Heart left ventricle (tissue), 16 donors: ENCODE data around the gene UBB. TPM values are rescaled to one million over a fixed set of nuclear protein-coding genes. Genes with fewer than 3 reads are reported as not detected.

Source experiments
- ATAC-seq, 4 donors: fragments of 200-7000 bp; cut with Tn5 transposase; one replicate each; pipeline ENCODE4 v1.9.1; 2020 to 2022; ENCODE audit warnings: moderate library complexity in 4 of 4, mild to moderate bottlenecking in 3 of 4, moderate number of reproducible peaks in 1 of 4
- DNase-seq, 5 donors: peaks; one replicate each; pipeline ENCODE4 v3.0.0-alpha.2; 2020
- H3K27ac ChIP-seq, 12 donors: fragments of 200-600 bp; sonication (generic) in 4 of 12; one replicate each; pipeline versions ENCODE4 v1.5.0 to v1.8.0; 2016 to 2022; ENCODE audit warnings: mild to moderate bottlenecking in 2 of 12
- H3K27me3 ChIP-seq, 9 donors: fragments of 200-600 bp; sonication (generic) in 2 of 9; one replicate each; pipeline versions ENCODE4 v1.5.1 to v1.8.0; 2016 to 2022; ENCODE audit warnings: mild to moderate bottlenecking in 3 of 9
- H3K36me3 ChIP-seq, 9 donors: fragments of 200-600 bp; sonication (generic) in 2 of 9; one replicate each; pipeline versions ENCODE4 v1.5.0 to v1.8.0; 2018 to 2022; ENCODE audit warnings: mild to moderate bottlenecking in 2 of 9
- H3K4me1 ChIP-seq, 12 donors: fragments of 200-600 bp; sonication (generic) in 4 of 12; one replicate each; pipeline versions ENCODE4 v1.5.0 to v1.8.0; 2016 to 2022; ENCODE audit warnings: mild to moderate bottlenecking in 3 of 12
- H3K4me3 ChIP-seq, 12 donors: fragments of 200-600 bp; sonication (generic) in 4 of 12; one replicate each; pipeline versions ENCODE4 v1.5.0 to v1.8.0; 2017 to 2022; ENCODE audit warnings: mild to moderate bottlenecking in 9 of 12, moderate library complexity in 4 of 12
- H3K9me3 ChIP-seq, 12 donors: fragments of 200-600 bp; sonication (generic) in 4 of 12; one replicate each; pipeline versions ENCODE4 v1.5.0 to v1.8.0; 2016 to 2022; ENCODE audit warnings: mild to moderate bottlenecking in 1 of 12
- POLR2A ChIP-seq, 2 donors: fragments of 450-650 bp; IDR thresholded peaks; one replicate each; pipeline ENCODE4 v1.6.1; 2017; ENCODE audit warnings: antibody characterized with exemption in 2 of 2, mild to moderate bottlenecking in 2 of 2, moderate library complexity in 2 of 2
- WGBS, 4 donors: extraction: QIAGEN DNeasy Blood & Tissue Kit in 2 of 4; methylation state at CpG; one replicate each; pipeline versions ENCODE4 v1.1.5 to v1.1.7; 2013 to 2018; 5-methylcytosine and 5-hydroxymethylcytosine counted together
- intact Hi-C, 10 donors: fragments of 100-400 bp; cut with DNase I; formaldehyde crosslinking; loops; one replicate each; pipeline versions ENCODE4 v1.11.1 to v1.14.2; 2022
- polyA plus RNA-seq, 2 donors: library from polyadenylated mRNA; stranded (reverse); fragments of 200-250 nt; gene quantifications; one replicate each; pipeline ENCODE4 v1.2.3, GENCODE V29; 2013
- total RNA-seq, 9 donors: library from RNA; depleted of rRNA in 2 of 9; stranded (reverse); fragments of >200 nt in 2 of 9; fragmentation: NEBNext Ultra II Directional in 3 of 9; extraction: Animal tissue kit (Norgen Biotek cat#: 25700) in 3 of 9; gene quantifications; one replicate each; pipeline versions ENCODE4 v1.1.0 to v1.2.4, GENCODE V29; 2016 to 2023
- TF ChIP-seq, protein P1 (sequence below), 12 donors: fragments of 200-600 bp; sonication (generic) in 4 of 12; IDR thresholded peaks; one replicate each; pipeline versions ENCODE4 v1.5.0 to v1.8.0; 2018 to 2022; ENCODE audit warnings: antibody characterized with exemption in 12 of 12, mild to moderate bottlenecking in 5 of 12
- donor health status: ischemic (EF 13 %, LVEDD 7.1; RV severe dilation, severe dysfunction).
- donor health status: healthy with polysubstance abuse.
- donor health status: DM: no; HTN: yes; CAD: no.
- donor health status: DM: no; HTN: no; CAD: no.
- donor health status: ischemic (EF 25% LVEDD 6.9; RV normal size, moderate dysfunction).
- donor health status: ischemic (EF 25% LVEDD 5.7; RV mildly dilated, moderate dysfunction).
- donor health status: healthy.
- donor health status: DM: yes; HTN: yes; CAD: no.
- donor health status: ischemic (EF 35%, LVEDD 5.7; RV mildly dilated, moderate dysfunction).
- donor health status: nonischemic (EF 11% LVEDD 7.7; RV severe dilation, severe dysfunction).
- donor health status: DM: yes; HTN: yes; CAD: no.
- donor health status: PGD.
- donor health status: ischemic (EF 29% LVEDD 5.4; RV normal size, mild dysfunction).
- donor health status: nonischemic (EF 23%, LVEDD 6.1; RV moderate dilation, normal function).

UBB gene
- total and polyA plus RNA-seq, 11 donors = 665 to 2,180 (median 1,294) TPM

DNA sequence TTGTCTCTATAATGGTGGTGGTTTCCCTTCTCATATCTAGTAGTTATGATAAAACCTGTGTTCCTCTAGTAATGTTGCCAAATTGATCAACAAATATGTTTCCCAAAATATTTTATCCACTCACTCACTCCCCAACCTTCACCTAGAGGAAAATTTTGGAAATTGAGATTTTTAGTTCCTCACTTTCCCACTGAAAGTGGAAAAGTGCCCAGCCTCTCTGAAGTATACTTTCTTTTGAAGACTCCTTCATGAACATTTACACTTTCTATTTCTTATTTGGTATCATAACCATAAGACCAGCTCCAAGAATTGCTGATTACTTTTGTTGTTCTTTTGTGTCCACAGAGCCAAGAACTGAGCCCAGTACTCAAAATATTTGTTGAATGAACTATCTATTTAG is 22.5 kb upstream of the UBB start:
- Histone ChIP-seq H3K36me3 (no peaks in the 10 kb centered on the region), H3K4me3 (no peak overlapping the region), H3K9me3 (no peaks in the 10 kb centered on the region), H3K4me1 (peaks cover 0 to 4% (median 0%) of the 10 kb centered on the region in 12 donors), H3K27ac (no peak overlapping the region), H3K27me3 (peaks cover 0 to 4% (median 0%) of the 10 kb centered on the region in 9 donors)
- ATAC-seq (no peak), DNase-seq (no peak)
- TF ChIP-seq POLR2A (IDR thresholded peaks at IDR 0.05) = no peak
- TF ChIP-seq, protein P1, sequence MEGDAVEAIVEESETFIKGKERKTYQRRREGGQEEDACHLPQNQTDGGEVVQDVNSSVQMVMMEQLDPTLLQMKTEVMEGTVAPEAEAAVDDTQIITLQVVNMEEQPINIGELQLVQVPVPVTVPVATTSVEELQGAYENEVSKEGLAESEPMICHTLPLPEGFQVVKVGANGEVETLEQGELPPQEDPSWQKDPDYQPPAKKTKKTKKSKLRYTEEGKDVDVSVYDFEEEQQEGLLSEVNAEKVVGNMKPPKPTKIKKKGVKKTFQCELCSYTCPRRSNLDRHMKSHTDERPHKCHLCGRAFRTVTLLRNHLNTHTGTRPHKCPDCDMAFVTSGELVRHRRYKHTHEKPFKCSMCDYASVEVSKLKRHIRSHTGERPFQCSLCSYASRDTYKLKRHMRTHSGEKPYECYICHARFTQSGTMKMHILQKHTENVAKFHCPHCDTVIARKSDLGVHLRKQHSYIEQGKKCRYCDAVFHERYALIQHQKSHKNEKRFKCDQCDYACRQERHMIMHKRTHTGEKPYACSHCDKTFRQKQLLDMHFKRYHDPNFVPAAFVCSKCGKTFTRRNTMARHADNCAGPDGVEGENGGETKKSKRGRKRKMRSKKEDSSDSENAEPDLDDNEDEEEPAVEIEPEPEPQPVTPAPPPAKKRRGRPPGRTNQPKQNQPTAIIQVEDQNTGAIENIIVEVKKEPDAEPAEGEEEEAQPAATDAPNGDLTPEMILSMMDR (IDR thresholded peaks at IDR 0.05) = no peak
- intact Hi-C loops = no loop called here

DNA sequence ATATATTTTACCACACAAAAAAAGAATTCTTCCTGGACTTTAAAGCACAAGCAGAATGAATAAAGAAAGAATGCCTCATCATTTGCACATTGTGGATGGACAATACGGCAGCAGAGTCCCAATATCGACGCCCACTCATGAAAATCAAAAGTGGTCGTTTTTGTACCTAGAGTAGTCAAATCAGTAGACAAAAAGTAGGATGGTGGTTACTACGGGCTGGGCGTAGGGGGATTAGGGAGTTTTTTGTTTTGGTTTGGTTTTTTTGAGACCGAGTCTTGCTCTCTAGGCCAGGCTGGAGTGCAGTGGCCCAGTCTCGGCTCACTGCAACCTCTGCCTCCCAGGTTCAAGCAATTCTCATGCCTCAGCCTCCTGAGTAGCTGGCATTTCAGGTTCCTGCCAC is 19.0 kb upstream of the UBB start:
- Histone ChIP-seq H3K4me3 (no peak overlapping the region), H3K36me3 (no peaks in the 10 kb centered on the region), H3K9me3 (no peaks in the 10 kb centered on the region), H3K4me1 (peaks cover 0 to 5% (median 0%) of the 10 kb centered on the region in 12 donors), H3K27me3 (no peaks in the 10 kb centered on the region), H3K27ac (no peak overlapping the region)
- intact Hi-C loops = loop anchor here in 8 of 10 donors (2.0 to 10.0 kb wide), 4 partner anchors 53 to 160 kb away; partner anchors contain the start of gene TRPV2 (in 4 of the 8)
- DNase-seq = no peak
- ATAC-seq = no peak
- TF ChIP-seq POLR2A (IDR thresholded peaks at IDR 0.05) = no peak
- TF ChIP-seq, protein P1 (IDR thresholded peaks at IDR 0.05) = no peak
- 84 to 88% (median 86%) methylated on average over 8 of the region's 8 CpGs for WGBS, 4 donors

DNA sequence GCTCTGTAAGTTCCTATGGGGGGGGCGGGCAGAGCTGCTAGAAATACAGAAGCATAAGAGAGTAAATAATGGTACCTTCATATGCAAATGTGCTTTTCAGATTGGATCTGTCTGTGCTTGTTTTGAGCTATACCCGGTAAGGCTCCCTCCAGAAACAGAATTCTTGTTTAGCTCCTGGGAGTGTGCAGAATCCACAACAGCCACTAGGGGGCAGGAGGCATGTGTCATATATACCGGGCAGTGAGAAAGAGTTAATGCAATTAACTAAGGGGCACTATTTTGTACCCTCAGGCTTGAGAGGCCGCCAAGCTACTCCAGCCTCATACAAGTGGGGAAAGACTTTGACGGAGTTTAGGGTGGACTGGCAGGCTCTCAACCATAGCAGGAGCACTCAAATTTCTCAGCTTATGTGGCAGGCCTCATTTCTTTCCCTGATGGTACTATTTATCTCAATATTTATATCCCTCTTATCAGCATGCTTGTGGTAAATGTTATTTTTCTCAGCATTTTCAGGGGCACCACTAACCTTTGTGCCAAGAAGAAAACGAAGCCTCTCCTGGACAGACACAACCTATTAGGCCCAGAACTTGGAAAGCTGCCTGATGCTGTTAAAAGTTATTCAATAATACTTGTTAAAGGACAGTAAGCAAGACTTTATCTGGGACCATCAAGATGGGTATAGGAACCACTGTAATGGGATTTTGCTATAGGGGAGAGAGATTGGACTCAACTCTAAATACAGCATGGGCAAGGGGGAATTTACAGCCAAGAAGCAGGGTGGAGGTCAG is 16.9 kb upstream of the UBB start:
- TF ChIP-seq POLR2A (IDR thresholded peaks at IDR 0.05) = no peak
- TF ChIP-seq, protein P1 (IDR thresholded peaks at IDR 0.05) = peak; percentile 87 to 96 (median 92)
- ATAC-seq = peak; percentile 63 to 88 (median 82)
- H3K9me3 ChIP-seq = no peaks in the 10 kb centered on the region
- WGBS, 4 donors = 8 to 14% (median 11%) methylated on average over 6 of the region's 6 CpGs
- intact Hi-C loops = loop anchor here in 9 of 10 donors (1.0 to 10.0 kb wide), 5 partner anchors 51 to 158 kb away; partner anchors contain the start of gene TRPV2 (in 4 of the 9)
- no peaks in the 10 kb centered on the region for H3K36me3 ChIP-seq
- H3K27me3 ChIP-seq = no peaks in the 10 kb centered on the region
- DNase-seq = peak; percentile 56 to 73 (median 66)
- H3K27ac ChIP-seq = peak overlapping the region in 2 of 12 donors; percentile 5 to 31
- H3K4me3 ChIP-seq = no peak overlapping the region
- peaks cover 0 to 5% (median 0%) of the 10 kb centered on the region in 12 donors for H3K4me1 ChIP-seq

DNA sequence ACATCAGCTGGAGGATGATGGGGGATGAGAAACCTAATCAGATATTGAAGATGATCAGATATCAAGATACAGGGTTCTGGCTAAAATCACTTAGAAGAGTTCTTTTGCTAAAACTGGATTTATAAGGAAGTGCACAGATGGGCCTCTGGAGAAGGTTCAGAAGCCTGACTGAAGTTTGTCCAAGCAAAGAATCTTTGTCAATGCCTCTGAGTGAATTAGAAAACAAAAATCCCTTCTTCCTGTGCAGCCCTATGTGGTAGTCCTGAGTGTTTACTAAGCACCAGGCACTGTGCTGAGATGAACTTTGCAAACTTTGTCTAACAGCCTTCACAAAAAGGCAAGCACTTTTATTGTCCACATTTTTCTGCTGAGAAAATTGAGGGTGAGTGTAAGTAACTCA is 16.3 kb upstream of the UBB start:
- intact Hi-C loops = loop anchor here in 5 of 10 donors (5.0 to 10.0 kb wide), 2 partner anchors 50 to 158 kb away; partner anchors contain the start of gene TRPV2 (in 3 of the 5)
- no peak for DNase-seq
- no peak for ATAC-seq
- H3K27me3 ChIP-seq = no peaks in the 10 kb centered on the region
- H3K27ac ChIP-seq = peak overlapping the region in 1 of 12 donors; percentile 31
- no peaks in the 10 kb centered on the region for H3K9me3 ChIP-seq
- no peak overlapping the region for H3K4me3 ChIP-seq
- peaks cover 0 to 5% (median 0%) of the 10 kb centered on the region in 12 donors for H3K4me1 ChIP-seq
- TF ChIP-seq, protein P1 (IDR thresholded peaks at IDR 0.05) = no peak
- no peak for TF ChIP-seq POLR2A (IDR thresholded peaks at IDR 0.05)
- no peaks in the 10 kb centered on the region for H3K36me3 ChIP-seq
